Lower leg skin (tissue), 4 donors: ENCODE data around the gene TGFBR3. TPM values are rescaled to one million over a fixed set of nuclear protein-coding genes. Genes with fewer than 3 reads are reported as not detected.

Experiments used
- DNase-seq, 2 donors: peaks; one replicate each; pipeline ENCODE4 v3.0.0-alpha.2; 2019; ENCODE audit warnings: low spot score in 2 of 2
- H3K4me3 ChIP-seq: fragments of 200-600 bp; sonication (generic); 2 replicates; pipeline ENCODE4 v1.5.1; 2017; ENCODE audit warnings: mild to moderate bottlenecking, low read depth; ENCODE audit not compliant: poor library complexity, severe bottlenecking
- POLR2A ChIP-seq, 2 donors: fragments of 450-650 bp; IDR thresholded peaks; one replicate each; pipeline ENCODE4 v1.6.1; 2016 to 2017; ENCODE audit warnings: antibody characterized with exemption in 2 of 2, mild to moderate bottlenecking in 1 of 2, moderate library complexity in 1 of 2
- WGBS, 2 donors: methylation state at CpG; one replicate each; pipeline ENCODE4 v1.1.5; 2018; 5-methylcytosine and 5-hydroxymethylcytosine counted together
- intact Hi-C: fragments of 100-400 bp; cut with DNase I; formaldehyde crosslinking; loops from one replicate; pipeline ENCODE4 v1.15.0; 2023; ENCODE audit warnings: low total_unique reads
- total RNA-seq, 4 donors: library from RNA; depleted of rRNA; stranded (reverse); fragments of >200 nt; gene quantifications; one replicate each; pipeline ENCODE4 v1.1.0, GENCODE V29; 2016
- TF ChIP-seq, protein P1 (sequence below), 3 donors: fragments of 450-650 bp; IDR thresholded peaks; one replicate each; pipeline ENCODE4 v1.5.1; 2016; ENCODE audit warnings: antibody characterized with exemption in 3 of 3, mild to moderate bottlenecking in 3 of 3, moderate library complexity in 2 of 3

TGFBR3 gene
- total RNA-seq, 4 donors from 2014 or later, result 79.4 to 134 (median 116) TPM

GRCh38 chr1:91757763-91758460 lies 128.0 kb downstream of the TGFBR3 start:
- peak; percentile 65 to 83 for DNase-seq
- no peak overlapping the region for H3K4me3 ChIP-seq
- TF ChIP-seq, protein P1, sequence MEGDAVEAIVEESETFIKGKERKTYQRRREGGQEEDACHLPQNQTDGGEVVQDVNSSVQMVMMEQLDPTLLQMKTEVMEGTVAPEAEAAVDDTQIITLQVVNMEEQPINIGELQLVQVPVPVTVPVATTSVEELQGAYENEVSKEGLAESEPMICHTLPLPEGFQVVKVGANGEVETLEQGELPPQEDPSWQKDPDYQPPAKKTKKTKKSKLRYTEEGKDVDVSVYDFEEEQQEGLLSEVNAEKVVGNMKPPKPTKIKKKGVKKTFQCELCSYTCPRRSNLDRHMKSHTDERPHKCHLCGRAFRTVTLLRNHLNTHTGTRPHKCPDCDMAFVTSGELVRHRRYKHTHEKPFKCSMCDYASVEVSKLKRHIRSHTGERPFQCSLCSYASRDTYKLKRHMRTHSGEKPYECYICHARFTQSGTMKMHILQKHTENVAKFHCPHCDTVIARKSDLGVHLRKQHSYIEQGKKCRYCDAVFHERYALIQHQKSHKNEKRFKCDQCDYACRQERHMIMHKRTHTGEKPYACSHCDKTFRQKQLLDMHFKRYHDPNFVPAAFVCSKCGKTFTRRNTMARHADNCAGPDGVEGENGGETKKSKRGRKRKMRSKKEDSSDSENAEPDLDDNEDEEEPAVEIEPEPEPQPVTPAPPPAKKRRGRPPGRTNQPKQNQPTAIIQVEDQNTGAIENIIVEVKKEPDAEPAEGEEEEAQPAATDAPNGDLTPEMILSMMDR (IDR thresholded peaks at IDR 0.05), result no peak
- TF ChIP-seq POLR2A (IDR thresholded peaks at IDR 0.05), result no peak
- 61 to 64% methylated on average over 8 of the region's 8 CpGs for WGBS, 2 donors
- intact Hi-C loops, result no loop called here

- no peak overlapping the region for H3K4me3 ChIP-seq
- TF ChIP-seq, protein P1 (IDR thresholded peaks at IDR 0.05), result no peak
- TF ChIP-seq POLR2A (IDR thresholded peaks at IDR 0.05), result no peak
- DNase-seq, result peak in 1 of 2 donors; percentile 2
- WGBS, 2 donors, result 80 to 84% methylated on average over 6 of the region's 6 CpGs
- intact Hi-C loops, result no loop called here
Observed at GRCh38 chr1:91755702-91756287, 130.2 kb downstream of the TGFBR3 start.

DNA sequence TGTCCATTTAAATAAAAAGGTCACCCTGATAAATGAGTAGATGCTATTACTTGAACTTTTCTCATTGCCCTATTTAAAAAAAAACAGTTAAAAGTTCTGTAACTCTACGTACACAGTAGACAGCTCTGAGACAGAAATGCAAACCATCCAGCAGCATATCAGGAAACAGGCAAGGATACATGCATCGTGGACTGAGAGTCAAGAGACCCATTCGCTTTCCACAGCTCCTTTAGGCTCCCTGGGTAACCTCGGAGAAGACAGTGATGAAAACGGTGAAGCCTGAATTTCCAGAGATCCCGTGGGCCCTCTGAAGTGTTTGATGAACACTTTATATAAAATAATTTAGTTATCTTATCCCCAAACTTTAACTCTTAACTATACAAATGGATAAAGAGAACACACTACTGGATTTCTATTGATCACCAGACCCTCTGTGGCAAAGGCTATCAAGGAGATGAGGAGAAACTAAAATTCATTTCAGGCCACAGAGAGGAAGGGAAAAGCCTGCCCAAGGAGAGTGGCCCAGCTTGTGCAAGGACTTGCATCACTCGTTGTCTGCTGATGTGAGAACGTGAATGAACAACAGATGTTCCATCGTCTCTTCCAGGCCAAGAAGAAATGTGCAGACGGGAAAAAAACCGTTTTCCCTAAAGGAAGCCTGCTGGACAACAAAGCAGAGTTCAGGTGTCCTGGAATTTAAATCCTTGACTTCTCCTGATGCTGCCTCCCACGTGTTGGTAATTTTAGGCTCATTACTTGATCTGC lies 131.0 kb downstream of the TGFBR3 start:
- no peak for TF ChIP-seq POLR2A (IDR thresholded peaks at IDR 0.05)
- TF ChIP-seq, protein P1 (IDR thresholded peaks at IDR 0.05), result no peak
- H3K4me3 ChIP-seq, result no peak overlapping the region
- DNase-seq, result peak; percentile 71 to 88
- intact Hi-C loops, result no loop called here
- WGBS, 2 donors, result 63 to 67% methylated on average over 12 of the region's 12 CpGs

- peak in 1 of 2 donors; percentile 26 for DNase-seq
Observed at GRCh38 chr1:91754348-91754747, 131.6 kb downstream of the TGFBR3 start.

GRCh38 chr1:91753878-91754277 lies 132.1 kb downstream of the TGFBR3 start:
- TF ChIP-seq, protein P1 (IDR thresholded peaks at IDR 0.05), result no peak
- no peak for TF ChIP-seq POLR2A (IDR thresholded peaks at IDR 0.05)

More at GRCh38 chr1:91754348-91754747, 131.6 kb downstream of the TGFBR3 start:
- intact Hi-C loops, result no loop called here
- no peak overlapping the region for H3K4me3 ChIP-seq
- no peak for TF ChIP-seq POLR2A (IDR thresholded peaks at IDR 0.05)
- TF ChIP-seq, protein P1 (IDR thresholded peaks at IDR 0.05), result no peak
- WGBS, 2 donors, result 53% methylated on average over 3 of the region's 3 CpGs

More at GRCh38 chr1:91753878-91754277, 132.1 kb downstream of the TGFBR3 start:
- no peak overlapping the region for H3K4me3 ChIP-seq
- WGBS, 2 donors, result 30 to 59% methylated on average over 3 of the region's 3 CpGs
- DNase-seq, result no peak
- intact Hi-C loops, result no loop called here
